Measurements from ENCODE around the gene MST1R.

DNA sequence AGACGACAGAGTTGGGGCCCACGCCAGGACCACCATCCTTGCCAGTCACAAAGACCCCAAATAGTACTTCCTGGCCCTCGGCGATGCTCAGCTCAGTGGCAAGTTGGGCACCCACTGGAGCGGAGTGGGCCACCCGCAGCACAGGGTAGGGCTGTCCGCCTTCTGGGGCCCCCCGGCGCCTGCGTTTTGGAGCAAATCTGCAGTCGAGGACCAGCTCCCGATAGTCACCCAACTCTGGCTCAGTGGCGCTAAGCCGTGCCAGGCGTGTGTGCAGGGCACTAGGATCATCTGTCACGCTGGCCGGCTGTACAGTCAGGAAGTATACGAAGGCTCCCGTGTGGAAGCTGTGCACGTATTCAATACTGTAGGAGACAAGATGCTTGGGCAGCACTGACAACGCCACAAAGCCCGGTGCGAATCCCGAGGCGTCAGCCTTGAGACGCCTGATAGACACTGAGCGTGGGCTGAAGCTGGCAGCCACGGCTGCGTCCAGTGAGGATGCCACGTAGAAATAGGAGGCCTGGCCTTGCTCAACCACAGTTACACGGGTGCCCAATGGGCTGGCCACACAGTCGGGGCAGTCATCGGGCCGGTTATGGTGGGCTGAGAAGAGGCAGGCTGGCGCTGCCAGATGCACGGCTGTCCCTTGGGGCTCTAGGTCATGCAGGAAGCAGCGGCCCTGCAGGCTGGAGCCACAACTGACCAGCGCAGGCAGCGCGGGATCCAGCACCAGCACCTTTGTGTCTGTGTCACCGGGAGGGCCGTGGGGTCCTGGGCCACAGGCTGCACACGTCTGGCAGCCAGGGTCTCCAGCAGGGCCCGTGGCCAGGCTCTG is 945 bp downstream of the MST1R start:
- TF ChIP-seq, protein P1, sequence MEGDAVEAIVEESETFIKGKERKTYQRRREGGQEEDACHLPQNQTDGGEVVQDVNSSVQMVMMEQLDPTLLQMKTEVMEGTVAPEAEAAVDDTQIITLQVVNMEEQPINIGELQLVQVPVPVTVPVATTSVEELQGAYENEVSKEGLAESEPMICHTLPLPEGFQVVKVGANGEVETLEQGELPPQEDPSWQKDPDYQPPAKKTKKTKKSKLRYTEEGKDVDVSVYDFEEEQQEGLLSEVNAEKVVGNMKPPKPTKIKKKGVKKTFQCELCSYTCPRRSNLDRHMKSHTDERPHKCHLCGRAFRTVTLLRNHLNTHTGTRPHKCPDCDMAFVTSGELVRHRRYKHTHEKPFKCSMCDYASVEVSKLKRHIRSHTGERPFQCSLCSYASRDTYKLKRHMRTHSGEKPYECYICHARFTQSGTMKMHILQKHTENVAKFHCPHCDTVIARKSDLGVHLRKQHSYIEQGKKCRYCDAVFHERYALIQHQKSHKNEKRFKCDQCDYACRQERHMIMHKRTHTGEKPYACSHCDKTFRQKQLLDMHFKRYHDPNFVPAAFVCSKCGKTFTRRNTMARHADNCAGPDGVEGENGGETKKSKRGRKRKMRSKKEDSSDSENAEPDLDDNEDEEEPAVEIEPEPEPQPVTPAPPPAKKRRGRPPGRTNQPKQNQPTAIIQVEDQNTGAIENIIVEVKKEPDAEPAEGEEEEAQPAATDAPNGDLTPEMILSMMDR (IDR thresholded peaks at IDR 0.05; ENCODE audit: low read depth, low read length) = no peak
- TF ChIP-seq POLR2A (IDR thresholded peaks at IDR 0.05; ENCODE audit: extremely low read depth, insufficient read length) = no peak
- TF ChIP-seq, protein P2, sequence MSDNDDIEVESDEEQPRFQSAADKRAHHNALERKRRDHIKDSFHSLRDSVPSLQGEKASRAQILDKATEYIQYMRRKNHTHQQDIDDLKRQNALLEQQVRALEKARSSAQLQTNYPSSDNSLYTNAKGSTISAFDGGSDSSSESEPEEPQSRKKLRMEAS (IDR thresholded peaks at IDR 0.05; ENCODE audit: low read depth, low read length) = no peak
- no peak for TF ChIP-seq MYC (IDR thresholded peaks at IDR 0.05; ENCODE audit: low read depth, low read length)

Data from NB4 (cell line).